Activated CD4-positive, alpha-beta T cell treated with anti-CD3 and anti-CD28 coated beads, Interleukin-2, amount 50 U/mL, for 4 hours (primary cell): ENCODE data around the gene PIK3R5.

Source experiments
- DNase-seq, 2 experiments: peaks; one replicate each; pipeline ENCODE4 v3.0.0-alpha.2; 2020

The PIK3R5 gene

GRCh38 chr17:8893621-8894201 lies 71.8 kb downstream of the PIK3R5 start:
- DNase-seq = no peak

- DNase-seq = no peak
Observed at GRCh38 chr17:8893059-8893458, 72.4 kb downstream of the PIK3R5 start.

GRCh38 chr17:8892338-8892690 lies 73.2 kb downstream of the PIK3R5 start:
- DNase-seq = no peak

- no peak for DNase-seq
Observed at GRCh38 chr17:8890671-8891070, 74.8 kb downstream of the PIK3R5 start.

- DNase-seq = no peak
Observed at GRCh38 chr17:8889458-8890210, 75.9 kb downstream of the PIK3R5 start.

GRCh38 chr17:8888704-8889302 lies 76.7 kb downstream of the PIK3R5 start:
- no peak for DNase-seq

- DNase-seq = no peak
Observed at GRCh38 chr17:8887834-8888703, 77.4 kb downstream of the PIK3R5 start.

GRCh38 chr17:8887301-8887700 lies 78.2 kb downstream of the PIK3R5 start:
- no peak for DNase-seq

- no peak for DNase-seq
Observed at GRCh38 chr17:8885967-8886684, 79.4 kb downstream of the PIK3R5 start.

- peak; percentile 5 to 19 for DNase-seq
Observed at GRCh38 chr17:8885163-8885966, 80.1 kb downstream of the PIK3R5 start.

GRCh38 chr17:8884336-8884990 lies 81.0 kb downstream of the PIK3R5 start:
- DNase-seq = no peak

- DNase-seq = no peak
Observed at GRCh38 chr17:8883353-8883752, 82.2 kb downstream of the PIK3R5 start.

- no peak for DNase-seq
Observed at GRCh38 chr17:8881606-8882005, 83.9 kb downstream of the PIK3R5 start.

- DNase-seq = no peak
Observed at GRCh38 chr17:8880466-8880865, 85.0 kb downstream of the PIK3R5 start.

- DNase-seq = no peak
Observed at GRCh38 chr17:8879410-8879809, 86.1 kb downstream of the PIK3R5 start.

GRCh38 chr17:8877984-8878383 lies 87.5 kb downstream of the PIK3R5 start:
- no peak for DNase-seq

- no peak for DNase-seq
Observed at GRCh38 chr17:8875957-8876356, 89.5 kb downstream of the PIK3R5 start.

- no peak for DNase-seq
Observed at GRCh38 chr17:8875436-8875835, 90.1 kb downstream of the PIK3R5 start.

GRCh38 chr17:8873801-8874715 lies 91.4 kb downstream of the PIK3R5 start:
- DNase-seq = no peak
